ENCODE data around the gene FAM118B. TPM values are rescaled to one million over a fixed set of nuclear protein-coding genes. Genes with fewer than 3 reads are reported as not detected.

FAM118B gene
- total RNA-seq, 1 donor, result 30.4 TPM

DNA sequence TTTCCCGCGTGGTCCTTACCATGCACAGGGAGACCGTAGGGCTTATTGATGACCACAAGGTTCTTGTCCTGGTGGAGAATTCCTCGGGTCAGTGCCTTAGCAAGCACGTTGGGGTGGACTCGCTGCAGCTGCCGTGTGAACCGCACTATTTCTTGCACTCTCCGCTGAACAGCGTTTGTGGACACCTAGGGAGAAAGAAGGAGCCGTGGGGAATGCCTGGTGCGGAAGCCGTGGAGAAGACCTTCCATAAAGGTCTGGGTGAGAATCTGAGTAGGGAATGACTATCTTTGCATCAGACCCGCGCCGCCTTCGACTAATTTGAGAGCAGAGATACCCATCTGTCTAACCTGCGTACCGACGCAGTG is 729 bp upstream of the FAM118B start:
- Histone ChIP-seq H2AFZ (ENCODE audit: low read length) (peak overlapping the region; percentile 99), H3K4me1 (ENCODE audit: insufficient read depth, low read length) (peaks cover 14% of the 10 kb centered on the region), H3K36me3 (ENCODE audit: insufficient read depth, low read length) (peaks cover 16% of the 10 kb centered on the region), H3K27me3 (ENCODE audit: insufficient read depth, low read length) (no peaks in the 10 kb centered on the region), H4K20me1 (ENCODE audit: insufficient read depth, low read length) (peaks cover 17% of the 10 kb centered on the region), H3K4me2 (ENCODE audit: insufficient read depth, low read length) (peak overlapping the region; percentile 97), H3K27ac (ENCODE audit: low read depth, low read length) (peak overlapping the region; percentile 67), H3K9me3 (ENCODE audit: low read depth, low read length) (no peaks in the 10 kb centered on the region), H3K4me3 (ENCODE audit: insufficient read depth, low read length) (peak overlapping the region; percentile 93), H3K79me2 (ENCODE audit: insufficient read depth, low read length) (peaks cover 48% of the 10 kb centered on the region)
- TF ChIP-seq, protein P1, sequence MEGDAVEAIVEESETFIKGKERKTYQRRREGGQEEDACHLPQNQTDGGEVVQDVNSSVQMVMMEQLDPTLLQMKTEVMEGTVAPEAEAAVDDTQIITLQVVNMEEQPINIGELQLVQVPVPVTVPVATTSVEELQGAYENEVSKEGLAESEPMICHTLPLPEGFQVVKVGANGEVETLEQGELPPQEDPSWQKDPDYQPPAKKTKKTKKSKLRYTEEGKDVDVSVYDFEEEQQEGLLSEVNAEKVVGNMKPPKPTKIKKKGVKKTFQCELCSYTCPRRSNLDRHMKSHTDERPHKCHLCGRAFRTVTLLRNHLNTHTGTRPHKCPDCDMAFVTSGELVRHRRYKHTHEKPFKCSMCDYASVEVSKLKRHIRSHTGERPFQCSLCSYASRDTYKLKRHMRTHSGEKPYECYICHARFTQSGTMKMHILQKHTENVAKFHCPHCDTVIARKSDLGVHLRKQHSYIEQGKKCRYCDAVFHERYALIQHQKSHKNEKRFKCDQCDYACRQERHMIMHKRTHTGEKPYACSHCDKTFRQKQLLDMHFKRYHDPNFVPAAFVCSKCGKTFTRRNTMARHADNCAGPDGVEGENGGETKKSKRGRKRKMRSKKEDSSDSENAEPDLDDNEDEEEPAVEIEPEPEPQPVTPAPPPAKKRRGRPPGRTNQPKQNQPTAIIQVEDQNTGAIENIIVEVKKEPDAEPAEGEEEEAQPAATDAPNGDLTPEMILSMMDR (IDR thresholded peaks at IDR 0.05; ENCODE audit: extremely low read depth, low read depth, low read length), result no peak
- DNase-seq (ENCODE audit: insufficient read length, low spot score, missing footprints), result no peak

- Histone ChIP-seq H3K79me2 (ENCODE audit: insufficient read depth, low read length) (peaks cover 61% of the 10 kb centered on the region), H3K27me3 (ENCODE audit: insufficient read depth, low read length) (no peaks in the 10 kb centered on the region), H3K4me2 (ENCODE audit: insufficient read depth, low read length) (peak overlapping the region; percentile 95), H3K4me1 (ENCODE audit: insufficient read depth, low read length) (peaks cover 14% of the 10 kb centered on the region), H3K27ac (ENCODE audit: low read depth, low read length) (peak overlapping the region; percentile 71), H4K20me1 (ENCODE audit: insufficient read depth, low read length) (peaks cover 26% of the 10 kb centered on the region), H3K4me3 (ENCODE audit: insufficient read depth, low read length) (peak overlapping the region; percentile 93), H2AFZ (ENCODE audit: low read length) (peak overlapping the region; percentile 90), H3K36me3 (ENCODE audit: insufficient read depth, low read length) (peaks cover 14% of the 10 kb centered on the region), H3K9me3 (ENCODE audit: low read depth, low read length) (no peaks in the 10 kb centered on the region)
- TF ChIP-seq, protein P1 (IDR thresholded peaks at IDR 0.05; ENCODE audit: extremely low read depth, low read depth, low read length), result no peak
- DNase-seq (ENCODE audit: insufficient read length, low spot score, missing footprints), result no peak
Measured at GRCh38 chr11:126212089-126212660, 593 bp downstream of the FAM118B start.

DNA sequence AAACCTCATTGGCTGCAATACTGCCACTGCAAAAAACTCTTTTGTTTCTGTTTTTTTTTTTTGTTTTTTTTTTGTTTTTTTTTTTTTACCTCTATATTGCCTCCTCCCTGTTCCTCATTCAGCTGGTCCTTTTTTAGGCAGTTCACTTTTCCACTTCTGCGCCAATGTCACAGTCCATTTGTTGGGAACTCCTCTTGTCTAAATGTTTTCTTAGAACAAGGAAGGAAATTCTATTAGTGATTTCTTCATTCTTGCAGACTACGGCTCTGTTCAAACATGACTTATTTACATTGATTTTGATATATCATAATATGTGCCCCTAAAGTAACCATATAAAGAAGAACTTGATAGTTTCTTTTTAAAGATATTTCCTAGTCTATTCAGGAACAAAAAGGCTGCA is 2.9 kb downstream of the FAM118B start:
- TF ChIP-seq, protein P1 (IDR thresholded peaks at IDR 0.05; ENCODE audit: extremely low read depth, low read depth, low read length), result no peak
- H4K20me1 ChIP-seq (ENCODE audit: insufficient read depth, low read length), result peaks cover 32% of the 10 kb centered on the region
- H3K27me3 ChIP-seq (ENCODE audit: insufficient read depth, low read length), result no peaks in the 10 kb centered on the region
- no peak for DNase-seq (ENCODE audit: insufficient read length, low spot score, missing footprints)
- no peak overlapping the region for H3K4me3 ChIP-seq (ENCODE audit: insufficient read depth, low read length)
- H3K27ac ChIP-seq (ENCODE audit: low read depth, low read length), result no peak overlapping the region
- H3K79me2 ChIP-seq (ENCODE audit: insufficient read depth, low read length), result peaks cover 84% of the 10 kb centered on the region
- peaks cover 14% of the 10 kb centered on the region for H3K4me1 ChIP-seq (ENCODE audit: insufficient read depth, low read length)
- peaks cover 2% of the 10 kb centered on the region for H3K36me3 ChIP-seq (ENCODE audit: insufficient read depth, low read length)
- no peak overlapping the region for H3K4me2 ChIP-seq (ENCODE audit: insufficient read depth, low read length)
- H3K9me3 ChIP-seq (ENCODE audit: low read depth, low read length), result no peaks in the 10 kb centered on the region
- no peak overlapping the region for H2AFZ ChIP-seq (ENCODE audit: low read length)

DNA sequence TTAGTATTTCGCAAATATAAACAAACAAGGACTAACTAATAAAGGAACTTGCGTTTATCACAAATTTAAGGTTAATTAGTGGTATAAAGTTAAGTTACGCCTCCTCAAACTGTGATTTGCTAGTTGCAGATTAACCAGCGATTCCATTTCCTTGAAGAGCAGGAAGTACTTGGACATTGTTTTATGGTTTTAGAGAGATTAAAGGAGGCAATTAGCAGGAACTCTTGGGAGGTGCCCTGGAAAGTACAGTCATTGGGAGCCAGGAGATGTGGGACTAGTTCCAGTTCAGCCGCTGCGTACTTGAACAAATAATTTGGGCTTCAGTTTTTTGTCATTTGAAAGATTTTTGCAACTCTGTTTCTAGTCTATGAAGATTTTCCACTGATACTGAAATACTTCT is 3.3 kb downstream of the FAM118B start:
- H3K4me3 ChIP-seq (ENCODE audit: insufficient read depth, low read length), result no peak overlapping the region
- H3K4me2 ChIP-seq (ENCODE audit: insufficient read depth, low read length), result no peak overlapping the region
- peaks cover 33% of the 10 kb centered on the region for H4K20me1 ChIP-seq (ENCODE audit: insufficient read depth, low read length)
- H3K4me1 ChIP-seq (ENCODE audit: insufficient read depth, low read length), result peaks cover 14% of the 10 kb centered on the region
- DNase-seq (ENCODE audit: insufficient read length, low spot score, missing footprints), result no peak
- TF ChIP-seq, protein P1 (IDR thresholded peaks at IDR 0.05; ENCODE audit: extremely low read depth, low read depth, low read length), result no peak
- H3K36me3 ChIP-seq (ENCODE audit: insufficient read depth, low read length), result no peaks in the 10 kb centered on the region
- H2AFZ ChIP-seq (ENCODE audit: low read length), result no peak overlapping the region
- peaks cover 87% of the 10 kb centered on the region for H3K79me2 ChIP-seq (ENCODE audit: insufficient read depth, low read length)
- H3K27ac ChIP-seq (ENCODE audit: low read depth, low read length), result no peak overlapping the region
- H3K27me3 ChIP-seq (ENCODE audit: insufficient read depth, low read length), result no peaks in the 10 kb centered on the region
- no peaks in the 10 kb centered on the region for H3K9me3 ChIP-seq (ENCODE audit: low read depth, low read length)
